Nephron progenitor cell (in vitro differentiated cells): ENCODE data around the gene GPSM1.

Source experiments
- DNase-seq: peaks from one replicate; pipeline ENCODE4 v3.0.0; 2021
- H3K27ac Mint-ChIP-seq: 2 replicates; pipeline ENCODE4 v1.8.0; 2021; ENCODE audit warnings: mild to moderate bottlenecking, moderate library complexity, mixed read lengths
- H3K27me3 Mint-ChIP-seq: 2 replicates; pipeline ENCODE4 v1.8.0; 2021; ENCODE audit warnings: mild to moderate bottlenecking, low read depth, mixed read lengths; ENCODE audit not compliant: poor library complexity
- H3K36me3 Mint-ChIP-seq: 2 replicates; pipeline ENCODE4 v1.8.0; 2021; ENCODE audit warnings: low read depth, mixed read lengths
- H3K4me1 Mint-ChIP-seq: 2 replicates; pipeline ENCODE4 v1.8.0; 2021; ENCODE audit warnings: mixed read lengths
- H3K4me3 Mint-ChIP-seq: 2 replicates; pipeline ENCODE4 v1.8.0; 2021; ENCODE audit warnings: mild to moderate bottlenecking, moderate library complexity, mixed read lengths
- H3K9me3 Mint-ChIP-seq: 2 replicates; pipeline ENCODE4 v1.8.0; 2021; ENCODE audit warnings: mild to moderate bottlenecking, moderate library complexity, mixed read lengths
- TF ChIP-seq, protein P1 (sequence below): fragments of 200-600 bp; sonication (generic); IDR thresholded peaks from 2 replicates; pipeline ENCODE4 v1.5.0; 2021; ENCODE audit warnings: antibody characterized with exemption

Gene GPSM1

DNA sequence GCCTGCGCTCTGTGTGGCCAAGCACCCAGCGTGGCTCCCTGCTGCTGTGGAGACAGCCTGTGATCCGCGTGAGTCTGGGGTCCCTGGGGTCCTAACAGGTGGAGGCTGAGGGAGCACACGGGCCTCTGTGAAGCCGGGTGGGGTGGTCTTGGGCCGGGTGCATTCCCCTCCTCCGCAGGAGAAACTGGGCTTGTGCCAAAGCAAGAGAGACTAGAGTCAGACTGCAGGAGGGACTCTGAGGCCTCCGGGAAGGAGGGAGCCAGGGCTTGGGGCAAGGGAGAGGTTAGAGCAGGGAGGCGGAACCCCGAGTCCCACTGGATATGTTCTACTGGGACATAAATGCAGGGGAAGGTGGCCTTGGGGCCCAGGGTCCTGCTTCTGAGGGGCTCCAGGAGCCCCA lies 25.7 kb downstream of the GPSM1 start:
- Mint-ChIP-seq H3K4me3 (no peak overlapping the region), H3K36me3 (no peaks in the 10 kb centered on the region), H3K27me3 (no peaks in the 10 kb centered on the region), H3K4me1 (peaks cover 9% of the 10 kb centered on the region), H3K27ac (peak overlapping the region; percentile 32), H3K9me3 (no peaks in the 10 kb centered on the region)
- TF ChIP-seq, protein P1, sequence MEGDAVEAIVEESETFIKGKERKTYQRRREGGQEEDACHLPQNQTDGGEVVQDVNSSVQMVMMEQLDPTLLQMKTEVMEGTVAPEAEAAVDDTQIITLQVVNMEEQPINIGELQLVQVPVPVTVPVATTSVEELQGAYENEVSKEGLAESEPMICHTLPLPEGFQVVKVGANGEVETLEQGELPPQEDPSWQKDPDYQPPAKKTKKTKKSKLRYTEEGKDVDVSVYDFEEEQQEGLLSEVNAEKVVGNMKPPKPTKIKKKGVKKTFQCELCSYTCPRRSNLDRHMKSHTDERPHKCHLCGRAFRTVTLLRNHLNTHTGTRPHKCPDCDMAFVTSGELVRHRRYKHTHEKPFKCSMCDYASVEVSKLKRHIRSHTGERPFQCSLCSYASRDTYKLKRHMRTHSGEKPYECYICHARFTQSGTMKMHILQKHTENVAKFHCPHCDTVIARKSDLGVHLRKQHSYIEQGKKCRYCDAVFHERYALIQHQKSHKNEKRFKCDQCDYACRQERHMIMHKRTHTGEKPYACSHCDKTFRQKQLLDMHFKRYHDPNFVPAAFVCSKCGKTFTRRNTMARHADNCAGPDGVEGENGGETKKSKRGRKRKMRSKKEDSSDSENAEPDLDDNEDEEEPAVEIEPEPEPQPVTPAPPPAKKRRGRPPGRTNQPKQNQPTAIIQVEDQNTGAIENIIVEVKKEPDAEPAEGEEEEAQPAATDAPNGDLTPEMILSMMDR: no peak
- DNase-seq: no peak

DNA sequence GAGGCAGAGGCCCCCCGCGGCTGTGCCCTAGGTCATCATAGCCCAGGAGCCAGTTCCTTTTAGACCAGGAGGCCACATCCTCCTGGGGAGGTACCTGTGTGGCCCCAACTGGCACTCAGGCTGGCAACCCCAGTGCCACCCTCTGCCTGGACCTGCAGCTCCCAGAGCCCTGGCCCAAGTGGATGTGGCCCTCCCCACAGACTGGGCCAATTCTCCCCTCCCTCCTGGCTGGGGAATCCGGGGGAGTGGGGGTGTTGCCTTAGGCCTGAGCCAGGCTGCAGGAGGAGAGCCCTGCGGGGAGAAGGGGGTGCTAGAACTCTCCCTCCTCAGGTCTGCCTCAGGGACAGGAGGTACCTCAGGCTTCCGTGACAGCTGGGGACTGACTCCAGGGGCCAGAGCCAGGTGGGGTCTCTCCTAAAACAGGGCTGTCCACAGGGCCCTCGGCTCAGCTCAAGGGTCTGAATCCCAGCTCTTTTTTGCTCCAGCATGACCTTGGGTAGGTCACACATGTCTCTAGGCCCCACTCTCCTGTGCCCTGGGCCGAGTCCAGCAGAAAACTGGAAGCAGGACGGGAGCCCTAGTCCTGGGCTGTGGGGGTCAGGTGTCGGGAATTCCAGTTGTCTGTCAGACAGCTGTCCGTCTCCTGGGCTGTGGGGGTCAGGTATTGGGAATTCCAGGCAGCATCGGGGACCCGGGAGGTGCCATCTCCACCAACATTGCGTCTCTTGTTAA lies 26.6 kb downstream of the GPSM1 start:
- H3K36me3 Mint-ChIP-seq: no peaks in the 10 kb centered on the region
- H3K27me3 Mint-ChIP-seq: no peaks in the 10 kb centered on the region
- TF ChIP-seq, protein P1: no peak
- DNase-seq: no peak
- H3K27ac Mint-ChIP-seq: no peak overlapping the region
- no peak overlapping the region for H3K4me3 Mint-ChIP-seq
- H3K9me3 Mint-ChIP-seq: no peaks in the 10 kb centered on the region
- H3K4me1 Mint-ChIP-seq: peaks cover 9% of the 10 kb centered on the region

GRCh38 chr9:136354592-136355085 lies 27.3 kb downstream of the GPSM1 start:
- H3K9me3 Mint-ChIP-seq: no peaks in the 10 kb centered on the region
- no peaks in the 10 kb centered on the region for H3K27me3 Mint-ChIP-seq
- H3K4me1 Mint-ChIP-seq: peaks cover 9% of the 10 kb centered on the region
- H3K27ac Mint-ChIP-seq: no peak overlapping the region
- no peak for DNase-seq
- no peaks in the 10 kb centered on the region for H3K36me3 Mint-ChIP-seq
- TF ChIP-seq, protein P1: no peak
- H3K4me3 Mint-ChIP-seq: no peak overlapping the region

DNA sequence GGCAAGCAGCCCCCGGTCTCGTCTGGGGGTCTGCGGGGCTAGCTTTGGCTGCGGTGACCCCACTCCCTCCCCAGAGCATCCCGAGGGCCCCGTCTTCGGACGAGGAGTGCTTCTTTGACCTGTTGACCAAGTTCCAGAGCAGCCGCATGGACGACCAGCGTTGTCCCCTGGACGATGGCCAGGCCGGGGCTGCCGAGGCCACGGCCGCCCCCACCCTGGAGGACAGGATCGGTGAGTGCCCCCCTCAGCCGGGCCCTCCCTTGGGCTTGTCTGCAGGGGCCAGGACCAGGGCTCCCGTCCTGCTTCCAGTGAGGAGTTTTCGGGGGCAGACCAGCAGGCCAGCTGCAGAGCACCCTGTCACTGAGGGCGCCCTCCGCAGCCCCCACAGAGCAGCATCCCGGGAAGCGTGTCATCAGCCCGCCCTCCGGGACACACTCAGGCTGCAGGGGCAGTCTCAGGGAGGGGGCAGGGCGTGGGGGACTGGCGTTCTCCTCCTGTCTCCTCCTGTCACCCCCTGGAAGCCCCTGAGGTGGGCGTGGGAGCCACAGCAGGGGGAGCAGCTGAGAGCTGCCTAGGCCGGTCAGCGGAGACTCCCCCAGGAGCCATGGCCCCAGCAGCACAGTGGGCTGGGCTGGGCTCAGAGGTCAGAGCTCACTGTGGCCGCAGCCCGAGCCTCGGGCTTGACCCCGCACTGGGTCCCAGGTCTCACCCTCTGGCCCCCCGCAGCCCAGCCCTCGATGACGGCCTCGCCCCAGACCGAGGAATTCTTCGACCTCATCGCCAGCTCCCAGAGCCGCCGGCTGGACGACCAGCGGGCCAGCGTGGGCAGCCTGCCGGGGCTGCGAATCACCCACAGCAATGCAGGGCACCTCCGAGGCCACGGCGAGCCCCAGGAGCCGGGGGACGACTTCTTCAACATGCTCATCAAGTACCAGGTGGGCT lies 28.5 kb downstream of the GPSM1 start:
- H3K4me1 Mint-ChIP-seq: peaks cover 12% of the 10 kb centered on the region
- H3K27ac Mint-ChIP-seq: peak overlapping the region; percentile 81
- no peaks in the 10 kb centered on the region for H3K9me3 Mint-ChIP-seq
- no peak overlapping the region for H3K4me3 Mint-ChIP-seq
- H3K36me3 Mint-ChIP-seq: no peaks in the 10 kb centered on the region
- DNase-seq: no peak
- H3K27me3 Mint-ChIP-seq: no peaks in the 10 kb centered on the region
- TF ChIP-seq, protein P1: no peak

- TF ChIP-seq, protein P1: no peak
- H3K4me3 Mint-ChIP-seq: no peak overlapping the region
- no peaks in the 10 kb centered on the region for H3K36me3 Mint-ChIP-seq
- H3K9me3 Mint-ChIP-seq: no peaks in the 10 kb centered on the region
- no peak overlapping the region for H3K27ac Mint-ChIP-seq
- no peak for DNase-seq
- H3K27me3 Mint-ChIP-seq: no peaks in the 10 kb centered on the region
- H3K4me1 Mint-ChIP-seq: peaks cover 14% of the 10 kb centered on the region
Measured at GRCh38 chr9:136357202-136357725, 29.9 kb downstream of the GPSM1 start.
